Suprapubic skin (tissue), 3 donors: ENCODE results near the gene DYNLRB1.

Experiments
- POLR2A ChIP-seq, 2 donors: fragments of 450-650 bp; IDR thresholded peaks; one replicate each; pipeline ENCODE4 v1.6.1; 2017; ENCODE audit warnings: antibody characterized with exemption in 2 of 2, mild to moderate bottlenecking in 2 of 2, moderate library complexity in 2 of 2
- TF ChIP-seq, protein P1 (sequence below), 2 donors: fragments of 200-600 bp in 1 of 2; fragments of 450-650 bp in 1 of 2; sonication (generic) in 1 of 2; IDR thresholded peaks; one replicate each; pipeline ENCODE4 v1.5.1; 2016 to 2019; ENCODE audit warnings: antibody characterized with exemption in 2 of 2, mild to moderate bottlenecking in 1 of 2, moderate library complexity in 1 of 2

DNA sequence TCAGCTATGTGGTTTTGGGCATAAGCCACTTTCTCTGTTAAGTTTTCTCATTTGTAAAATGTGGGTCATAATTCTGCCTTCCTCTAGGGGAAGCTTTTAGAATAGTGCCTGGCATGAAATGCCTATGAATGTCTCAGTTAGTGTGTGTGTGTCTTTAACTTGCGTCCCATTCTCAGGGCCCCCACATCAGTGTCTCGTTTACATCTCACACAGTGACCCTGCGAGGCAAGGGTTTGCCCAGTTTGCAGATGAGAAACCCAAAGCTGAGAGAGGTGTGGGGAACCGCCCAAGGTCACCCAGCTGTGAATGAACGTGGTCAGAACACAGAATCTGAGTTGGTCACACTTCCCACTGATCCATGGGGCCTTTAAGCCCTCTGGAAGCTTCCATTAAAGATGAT lies 14.1 kb downstream of the DYNLRB1 start:
- TF ChIP-seq, protein P1, sequence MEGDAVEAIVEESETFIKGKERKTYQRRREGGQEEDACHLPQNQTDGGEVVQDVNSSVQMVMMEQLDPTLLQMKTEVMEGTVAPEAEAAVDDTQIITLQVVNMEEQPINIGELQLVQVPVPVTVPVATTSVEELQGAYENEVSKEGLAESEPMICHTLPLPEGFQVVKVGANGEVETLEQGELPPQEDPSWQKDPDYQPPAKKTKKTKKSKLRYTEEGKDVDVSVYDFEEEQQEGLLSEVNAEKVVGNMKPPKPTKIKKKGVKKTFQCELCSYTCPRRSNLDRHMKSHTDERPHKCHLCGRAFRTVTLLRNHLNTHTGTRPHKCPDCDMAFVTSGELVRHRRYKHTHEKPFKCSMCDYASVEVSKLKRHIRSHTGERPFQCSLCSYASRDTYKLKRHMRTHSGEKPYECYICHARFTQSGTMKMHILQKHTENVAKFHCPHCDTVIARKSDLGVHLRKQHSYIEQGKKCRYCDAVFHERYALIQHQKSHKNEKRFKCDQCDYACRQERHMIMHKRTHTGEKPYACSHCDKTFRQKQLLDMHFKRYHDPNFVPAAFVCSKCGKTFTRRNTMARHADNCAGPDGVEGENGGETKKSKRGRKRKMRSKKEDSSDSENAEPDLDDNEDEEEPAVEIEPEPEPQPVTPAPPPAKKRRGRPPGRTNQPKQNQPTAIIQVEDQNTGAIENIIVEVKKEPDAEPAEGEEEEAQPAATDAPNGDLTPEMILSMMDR (IDR thresholded peaks at IDR 0.05): no peak
- TF ChIP-seq POLR2A (IDR thresholded peaks at IDR 0.05): no peak
